ENCODE data around the gene CALCOCO1. TPM values are rescaled to one million over a fixed set of nuclear protein-coding genes. Genes with fewer than 3 reads are reported as not detected.

The CALCOCO1 gene
- total and polyA plus RNA-seq, 9 donors: 52.2 to 202 (median 142) TPM

- H3K4me1 ChIP-seq (ENCODE audit: insufficient read depth): peaks cover 2% of the 10 kb centered on the region
- 92% methylated on average over 5 of the region's 5 CpGs for WGBS, 3 donors
- no peak overlapping the region for H3K4me3 ChIP-seq
- H3K27ac ChIP-seq: no peak overlapping the region
- no peaks in the 10 kb centered on the region for H3K9me3 ChIP-seq
- no peaks in the 10 kb centered on the region for H3K27me3 ChIP-seq
- no peak for DNase-seq
- intact Hi-C loops (cut with DNase I): no loop called here
- H3K36me3 ChIP-seq: no peaks in the 10 kb centered on the region
- TF ChIP-seq CTCF (IDR thresholded peaks at IDR 0.05) (no peak), EP300 (IDR thresholded peaks at IDR 0.05) (no peak), POLR2A (IDR thresholded peaks at IDR 0.05) (no peak)
Observed at GRCh38 chr12:53756300-53757100, 29.2 kb upstream of the CALCOCO1 start.

GRCh38 chr12:53755893-53756292 lies 28.6 kb upstream of the CALCOCO1 start:
- Histone ChIP-seq H3K4me1 (ENCODE audit: insufficient read depth) (peaks cover 2% of the 10 kb centered on the region), H3K27me3 (no peaks in the 10 kb centered on the region), H3K9me3 (no peaks in the 10 kb centered on the region), H3K4me3 (no peak overlapping the region), H3K27ac (no peak overlapping the region), H3K36me3 (no peaks in the 10 kb centered on the region)
- 67 to 82% (median 70%) methylated on average over 3 of the region's 3 CpGs for WGBS, 3 donors
- DNase-seq: no peak
- no peak for TF ChIP-seq CTCF (IDR thresholded peaks at IDR 0.05)
- TF ChIP-seq POLR2A (IDR thresholded peaks at IDR 0.05): no peak
- TF ChIP-seq EP300 (IDR thresholded peaks at IDR 0.05): no peak
- intact Hi-C loops (cut with DNase I): no loop called here

- H3K36me3 ChIP-seq: no peaks in the 10 kb centered on the region
- intact Hi-C loops (cut with DNase I): no loop called here
- no peak for DNase-seq
- peaks cover 4% of the 10 kb centered on the region for H3K4me1 ChIP-seq (ENCODE audit: insufficient read depth)
- no peak overlapping the region for H3K27ac ChIP-seq
- H3K9me3 ChIP-seq: no peaks in the 10 kb centered on the region
- TF ChIP-seq CTCF (IDR thresholded peaks at IDR 0.05) (no peak), EP300 (IDR thresholded peaks at IDR 0.05) (no peak), POLR2A (IDR thresholded peaks at IDR 0.05) (no peak)
- H3K27me3 ChIP-seq: no peaks in the 10 kb centered on the region
- WGBS, 3 donors: 79 to 83% (median 82%) methylated on average over 4 of the region's 4 CpGs
- H3K4me3 ChIP-seq: no peak overlapping the region
Observed at GRCh38 chr12:53755451-53755891, 28.2 kb upstream of the CALCOCO1 start.

GRCh38 chr12:53754633-53755264 lies 27.5 kb upstream of the CALCOCO1 start:
- intact Hi-C loops (cut with DNase I): no loop called here
- Histone ChIP-seq H3K36me3 (no peaks in the 10 kb centered on the region), H3K27ac (no peak overlapping the region), H3K9me3 (no peaks in the 10 kb centered on the region), H3K27me3 (no peaks in the 10 kb centered on the region), H3K4me3 (no peak overlapping the region), H3K4me1 (ENCODE audit: insufficient read depth) (peaks cover 4% of the 10 kb centered on the region)
- 1 to 8% (median 2%) methylated on average over 4 of the region's 4 CpGs for WGBS, 3 donors
- no peak for TF ChIP-seq EP300 (IDR thresholded peaks at IDR 0.05)
- no peak for TF ChIP-seq POLR2A (IDR thresholded peaks at IDR 0.05)
- no peak for TF ChIP-seq CTCF (IDR thresholded peaks at IDR 0.05)
- peak in 1 of 5 donors; percentile 54 for DNase-seq
